A549 treated with ZK216348 at 1 μM for 4 hours (cell line): ENCODE measurements around the gene AVL9. TPM values are rescaled to one million over a fixed set of nuclear protein-coding genes. Genes with fewer than 3 reads are reported as not detected.

Source experiments
- total RNA-seq: library from RNA; stranded (reverse); fragments of 200-300 nt; extraction: Qiagen RNA extraction; gene quantifications from 5 replicates; pipeline ENCODE4 v1.2.3, GENCODE V29; 2022; ENCODE audit warnings: low read depth

Gene AVL9
- 17.9 to 34.3 TPM (median 27.3 TPM) in 5 replicates for total RNA-seq

GRCh38 chr7:32495298-32496051, at the start of gene AVL9:
AVL9 (plus strand) TSS chr7:32495489; CDS start chr7:32495710, 221 bp downstream.

GRCh38 chr7:32490127-32490796, 5.0 kb upstream of the AVL9 start, which contains the start of gene LSM5:
LSM5 (minus strand) TSS chr7:32490380; CDS start chr7:32490365, 15 bp downstream.

Other genes starting within 250 kb of the AVL9 start
- 59.3 to 130 TPM (median 94.1 TPM) in 5 replicates for gene LSM5, start 5.1 kb upstream of the AVL9 start, total RNA-seq